HepG2 (cell line): ENCODE results near the gene TBC1D16. TPM values are rescaled to one million over a fixed set of nuclear protein-coding genes. Genes with fewer than 3 reads are reported as not detected.

Experiments
- AGO2 ChIP-seq: fragments of 200-400 bp; formaldehyde crosslinking; optimal IDR thresholded peaks from 2 replicates; pipeline ENCODE3; 2017; ENCODE audit warnings: mild to moderate bottlenecking, low read depth, low read length, moderate library complexity
- ARID3A ChIP-seq: IDR thresholded peaks from 2 replicates; pipeline ENCODE4 v1.6.1; 2012; ENCODE audit warnings: low read depth, low read length, improper control_type of control experiment
- BRF2 ChIP-seq: sonication (generic); formaldehyde crosslinking; IDR thresholded peaks from 2 replicates; pipeline ENCODE4 v1.8.1; 2022; ENCODE audit warnings: mild to moderate bottlenecking, missing genetic modification reagents
- CBX1 ChIP-seq: IDR thresholded peaks from one replicate; pipeline ENCODE4 v1.6.1; 2016; ENCODE audit warnings: antibody characterized with exemption, low read depth
- CEBPB ChIP-seq: IDR thresholded peaks from 2 replicates; pipeline ENCODE4 v1.6.1; 2011; ENCODE audit warnings: low read depth, low read length, improper control_type of control experiment, borderline replicate concordance
- ETV5 ChIP-seq: IDR thresholded peaks from 2 replicates; pipeline ENCODE4 v1.6.1; 2018; ENCODE audit warnings: missing biosample characterization, missing genetic modification reagents, inconsistent platforms, borderline replicate concordance
- HDAC6 ChIP-seq: fragments of 200-600 bp; sonication (generic); IDR thresholded peaks from 2 replicates; pipeline ENCODE4 v1.7.0; 2017; ENCODE audit warnings: mild to moderate bottlenecking, antibody characterized with exemption, low read length, low read depth
- JUND ChIP-seq: sonication (generic); formaldehyde crosslinking; IDR thresholded peaks from 2 replicates; pipeline ENCODE4 v1.8.0; 2022; ENCODE audit warnings: mild to moderate bottlenecking, missing genetic modification reagents
- KDM5A ChIP-seq: fragments of 200-600 bp; sonication (generic); IDR thresholded peaks from 2 replicates; pipeline ENCODE4 v1.7.0; 2018; ENCODE audit warnings: antibody characterized with exemption, mild to moderate bottlenecking, low read length, borderline replicate concordance
- KMT2B ChIP-seq: IDR thresholded peaks from 2 replicates; pipeline ENCODE4 v1.6.1; 2016; ENCODE audit warnings: missing genetic modification reagents, missing compliant biosample characterization
- MED13 ChIP-seq: sonication (generic); formaldehyde crosslinking; IDR thresholded peaks from 2 replicates; pipeline ENCODE4 v1.5.0; 2020; ENCODE audit warnings: missing genetic modification reagents
- PAWR ChIP-seq: sonication (generic); formaldehyde crosslinking; IDR thresholded peaks from 2 replicates; pipeline ENCODE4 v1.4.0; 2020; ENCODE audit warnings: missing genetic modification reagents, mild to moderate bottlenecking, borderline replicate concordance
- PITX1 ChIP-seq: sonication (generic); formaldehyde crosslinking; IDR thresholded peaks from 2 replicates; pipeline ENCODE4 v1.5.1; 2020; ENCODE audit warnings: mild to moderate bottlenecking, missing genetic modification reagents
- PLRG1 ChIP-seq: fragments of 450-650 bp; conservative IDR thresholded peaks from 2 replicates; pipeline ENCODE4 v1.6.1; 2016
- SIN3B ChIP-seq: fragments of 150-350 bp; IDR thresholded peaks from 2 replicates; pipeline ENCODE4 v1.6.1; 2014; ENCODE audit warnings: low read length
- SOX6 ChIP-seq, 2 experiments: fragments of 450-650 bp in 1 of 2; sonication (generic) in 1 of 2; formaldehyde crosslinking in 1 of 2; IDR thresholded peaks; 2 replicates each; pipeline versions ENCODE4 v1.4.0 to v1.6.1; 2017 to 2020; ENCODE audit warnings: antibody characterized with exemption in 1 of 2, mild to moderate bottlenecking in 1 of 2, missing genetic modification reagents in 1 of 2
- TCF7 ChIP-seq: sonication (generic); IDR thresholded peaks from 2 replicates; pipeline ENCODE4 v1.6.1; 2016; ENCODE audit warnings: antibody characterized with exemption, low read depth
- ZFP62 ChIP-seq: sonication (generic); formaldehyde crosslinking; IDR thresholded peaks from 2 replicates; pipeline ENCODE4 v1.4.0; 2020; ENCODE audit warnings: missing genetic modification reagents
- ZNF441 ChIP-seq: sonication (generic); formaldehyde crosslinking; IDR thresholded peaks from 2 replicates; pipeline ENCODE4 v1.7.0; 2021; ENCODE audit warnings: missing genetic modification reagents, borderline replicate concordance
- ZNF543 ChIP-seq: sonication (generic); formaldehyde crosslinking; IDR thresholded peaks from 2 replicates; pipeline ENCODE4 v1.4.0; 2020; ENCODE audit warnings: mild to moderate bottlenecking, missing genetic modification reagents
- ZNF747 ChIP-seq: sonication (generic); formaldehyde crosslinking; IDR thresholded peaks from 2 replicates; pipeline ENCODE4 v1.8.1; 2023; ENCODE audit warnings: missing genetic modification reagents, mild to moderate bottlenecking, borderline replicate concordance
- ZNF761 ChIP-seq: sonication (generic); formaldehyde crosslinking; conservative IDR thresholded peaks from 2 replicates; pipeline ENCODE4 v1.4.0; 2020; ENCODE audit warnings: mild to moderate bottlenecking, missing genetic modification reagents
- ZSCAN21 ChIP-seq: sonication (generic); formaldehyde crosslinking; IDR thresholded peaks from 2 replicates; pipeline ENCODE4 v1.8.0; 2022; ENCODE audit warnings: mild to moderate bottlenecking, missing genetic modification reagents, moderate library complexity, borderline replicate concordance
- ZSCAN30 ChIP-seq: sonication (generic); formaldehyde crosslinking; IDR thresholded peaks from 2 replicates; pipeline ENCODE4 v1.5.0; 2020; ENCODE audit warnings: mild to moderate bottlenecking, missing genetic modification reagents
- polyA plus RNA-seq, 8 experiments: library from polyadenylated mRNA; depleted of rRNA in 3 of 8; stranded (reverse) in 7 of 8; unstranded in 1 of 8; fragments of >200 nt; fragmentation: Illumina TruSeq in 4 of 8; extraction: Trizol in 4 of 8; gene quantifications; 2 replicates each; pipeline versions ENCODE4 v1.2.1 to v1.2.3, GENCODE V29; 2011 to 2016; ENCODE audit warnings: low read depth in 4 of 8, missing spikeins in 1 of 8, mixed read lengths in 1 of 8; ENCODE audit not compliant: insufficient read depth in 1 of 8
- total RNA-seq, 5 experiments: library from RNA; depleted of rRNA; stranded (reverse); fragments of >200 nt; fragmentation: Illumina TruSeq; extraction: Trizol; gene quantifications; 2 replicates each; pipeline ENCODE4 v1.2.3, GENCODE V29; 2016; ENCODE audit warnings: low read depth in 1 of 5
- TF ChIP-seq, protein P1 (sequence below): sonication (generic); formaldehyde crosslinking; IDR thresholded peaks from 2 replicates; pipeline ENCODE4 v1.4.0; 2020; ENCODE audit warnings: missing genetic modification reagents, borderline replicate concordance

TBC1D16 gene
- total and polyA plus RNA-seq, 2 of the 13 experiments (the other 11 are each of a cell fraction or from before 2014, with no cell fraction given): 14.9 to 24.9 TPM

- TF ChIP-seq ETV5 (CRISPR knock-in tag): no peak
- TF ChIP-seq PITX1 (CRISPR knock-in tag): no peak
- TF ChIP-seq HDAC6: no peak
- no peak for TF ChIP-seq ZFP62
- TF ChIP-seq, protein P1, sequence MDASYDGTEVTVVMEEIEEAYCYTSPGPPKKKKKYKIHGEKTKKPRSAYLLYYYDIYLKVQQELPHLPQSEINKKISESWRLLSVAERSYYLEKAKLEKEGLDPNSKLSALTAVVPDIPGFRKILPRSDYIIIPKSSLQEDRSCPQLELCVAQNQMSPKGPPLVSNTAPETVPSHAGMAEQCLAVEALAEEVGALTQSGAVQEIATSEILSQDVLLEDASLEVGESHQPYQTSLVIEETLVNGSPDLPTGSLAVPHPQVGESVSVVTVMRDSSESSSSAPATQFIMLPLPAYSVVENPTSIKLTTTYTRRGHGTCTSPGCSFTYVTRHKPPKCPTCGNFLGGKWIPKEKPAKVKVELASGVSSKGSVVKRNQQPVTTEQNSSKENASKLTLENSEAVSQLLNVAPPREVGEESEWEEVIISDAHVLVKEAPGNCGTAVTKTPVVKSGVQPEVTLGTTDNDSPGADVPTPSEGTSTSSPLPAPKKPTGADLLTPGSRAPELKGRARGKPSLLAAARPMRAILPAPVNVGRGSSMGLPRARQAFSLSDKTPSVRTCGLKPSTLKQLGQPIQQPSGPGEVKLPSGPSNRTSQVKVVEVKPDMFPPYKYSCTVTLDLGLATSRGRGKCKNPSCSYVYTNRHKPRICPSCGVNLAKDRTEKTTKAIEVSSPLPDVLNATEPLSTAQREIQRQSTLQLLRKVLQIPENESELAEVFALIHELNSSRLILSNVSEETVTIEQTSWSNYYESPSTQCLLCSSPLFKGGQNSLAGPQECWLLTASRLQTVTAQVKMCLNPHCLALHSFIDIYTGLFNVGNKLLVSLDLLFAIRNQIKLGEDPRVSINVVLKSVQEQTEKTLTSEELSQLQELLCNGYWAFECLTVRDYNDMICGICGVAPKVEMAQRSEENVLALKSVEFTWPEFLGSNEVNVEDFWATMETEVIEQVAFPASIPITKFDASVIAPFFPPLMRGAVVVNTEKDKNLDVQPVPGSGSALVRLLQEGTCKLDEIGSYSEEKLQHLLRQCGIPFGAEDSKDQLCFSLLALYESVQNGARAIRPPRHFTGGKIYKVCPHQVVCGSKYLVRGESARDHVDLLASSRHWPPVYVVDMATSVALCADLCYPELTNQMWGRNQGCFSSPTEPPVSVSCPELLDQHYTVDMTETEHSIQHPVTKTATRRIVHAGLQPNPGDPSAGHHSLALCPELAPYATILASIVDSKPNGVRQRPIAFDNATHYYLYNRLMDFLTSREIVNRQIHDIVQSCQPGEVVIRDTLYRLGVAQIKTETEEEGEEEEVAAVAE (CRISPR knock-in tag): no peak
- no peak for TF ChIP-seq ZNF543 (CRISPR knock-in tag)
- TF ChIP-seq SIN3B: no peak
- TF ChIP-seq CEBPB: no peak
- no peak for TF ChIP-seq KMT2B (CRISPR knock-in tag)
- TF ChIP-seq KDM5A: no peak
- TF ChIP-seq AGO2: peak; percentile 74
- no peak for TF ChIP-seq ZNF441 (CRISPR knock-in tag)
- no peak for TF ChIP-seq PLRG1
- TF ChIP-seq TCF7: no peak
- TF ChIP-seq BRF2 (CRISPR knock-in tag): no peak
- no peak for TF ChIP-seq CBX1
- TF ChIP-seq ZNF747 (CRISPR knock-in tag): no peak
- no peak for TF ChIP-seq SOX6 (IDR thresholded peaks at IDR 0.05)
- no peak for TF ChIP-seq SOX6 (CRISPR knock-in tag; IDR thresholded peaks at IDR 0.05)
- peak; percentile 53; the same call in 1 of the 2 replicates for TF ChIP-seq ZSCAN21 (CRISPR knock-in tag)
- TF ChIP-seq MED13 (CRISPR knock-in tag): no peak
- no peak for TF ChIP-seq PAWR (CRISPR knock-in tag)
- no peak for TF ChIP-seq ZSCAN30 (CRISPR knock-in tag)
- no peak for TF ChIP-seq JUND (CRISPR knock-in tag)
- TF ChIP-seq ARID3A: peak; percentile 3; the same call in 1 of the 2 replicates
- no peak for TF ChIP-seq ZNF761 (CRISPR knock-in tag)
Measured at GRCh38 chr17:79992649-79993389, 42.9 kb downstream of the TBC1D16 start (continued).
